GM19239 (cell line): ENCODE measurements around the gene CCT2.
"Not testable (repeated sequence)": the region's sequence is repeated elsewhere in the genome, so short reads cannot be mapped to it uniquely, and the experiment has no call there.

Source experiments
- DNase-seq: peaks from one replicate; pipeline ENCODE4 v3.0.0; 2011; ENCODE audit warnings: low spot score; ENCODE audit not compliant: insufficient read length
- FAIRE-seq: peaks from 2 replicates; lab custom pipeline; 2011; peaks lifted over from hg19 to GRCh38; lab: Jason Lieb, UNC

CCT2 gene

DNA sequence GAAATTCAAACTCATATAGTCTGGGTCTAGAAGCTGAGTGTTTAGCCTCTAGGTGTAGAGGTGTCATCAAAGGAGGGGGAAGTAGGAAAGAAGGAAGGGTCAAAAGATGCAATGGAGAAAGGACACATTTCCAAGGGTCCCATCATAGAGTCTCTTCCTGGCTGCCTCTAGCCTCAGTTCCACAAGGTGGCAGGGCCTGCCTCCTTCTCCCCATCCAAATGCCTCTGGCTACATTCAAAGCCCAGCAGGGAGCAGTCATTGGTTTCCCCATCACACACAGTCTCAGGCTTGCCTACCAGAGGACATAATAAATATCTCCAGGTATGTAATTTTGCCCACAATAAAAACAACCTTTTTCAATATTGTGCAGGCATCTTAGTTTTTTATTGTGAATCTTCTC lies 2.1 kb upstream of the CCT2 start:
- DNase-seq (no peak), FAIRE-seq (no peak)

DNA sequence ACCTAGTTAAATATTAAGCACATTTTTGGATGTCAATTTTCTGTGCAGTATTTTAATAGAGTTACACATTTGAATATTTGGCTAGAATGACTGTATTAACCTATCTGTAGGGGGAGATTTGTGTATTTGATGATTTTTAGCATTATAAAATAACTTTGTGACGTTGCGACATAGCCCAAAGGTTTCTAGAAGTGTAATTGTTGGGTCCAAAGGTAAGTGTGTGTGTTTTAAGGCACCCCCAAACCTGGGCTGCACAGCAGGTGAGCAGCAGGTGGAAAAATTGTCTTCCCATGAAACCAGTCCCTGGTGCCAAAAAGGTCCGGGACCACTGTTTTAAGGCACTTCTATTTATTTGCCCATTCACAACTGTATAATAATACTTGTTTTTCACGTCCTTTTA lies 3.3 kb downstream of the CCT2 start:
- DNase-seq (no peak), FAIRE-seq (no peak)

DNA sequence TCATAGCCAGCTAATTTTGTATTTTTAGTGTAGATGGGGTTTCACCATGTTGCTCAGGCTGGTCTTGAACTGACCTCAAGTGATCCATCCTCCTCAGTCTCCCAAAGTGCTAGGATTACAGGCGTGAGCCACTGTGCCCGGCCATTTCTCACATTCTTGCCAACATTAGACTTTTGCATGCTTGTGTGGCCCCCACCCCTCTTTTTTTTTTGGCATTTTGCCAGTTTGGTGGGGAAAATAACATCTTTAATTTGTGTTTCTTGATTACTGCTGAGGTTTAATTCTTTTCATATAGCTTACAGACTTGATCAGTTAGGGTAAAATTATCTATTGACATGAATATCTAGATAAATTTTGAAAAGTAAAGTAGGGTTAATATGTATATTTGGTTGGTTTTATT lies 3.8 kb downstream of the CCT2 start:
- FAIRE-seq: no peak
- no peak for DNase-seq

DNA sequence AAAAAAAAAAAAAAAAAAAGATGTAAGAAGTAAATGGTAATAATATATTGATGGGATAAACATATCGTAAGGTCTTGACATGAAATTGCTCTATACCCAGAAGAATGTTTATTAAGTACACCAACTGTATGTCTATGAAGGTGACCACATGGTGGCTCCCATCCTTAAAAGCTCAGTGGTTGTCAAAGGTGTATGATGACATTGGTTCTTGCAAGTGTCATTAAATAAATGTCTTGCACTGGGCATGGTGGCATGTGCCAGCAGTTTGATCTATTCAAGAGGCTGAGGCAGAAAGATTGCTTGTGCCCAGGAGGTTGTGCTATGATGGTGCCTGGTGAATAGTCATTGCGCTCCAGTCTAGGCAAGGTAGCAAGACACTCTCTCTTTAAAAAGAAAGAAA lies 10.4 kb downstream of the CCT2 start:
- DNase-seq (no peak), FAIRE-seq (no peak)

DNA sequence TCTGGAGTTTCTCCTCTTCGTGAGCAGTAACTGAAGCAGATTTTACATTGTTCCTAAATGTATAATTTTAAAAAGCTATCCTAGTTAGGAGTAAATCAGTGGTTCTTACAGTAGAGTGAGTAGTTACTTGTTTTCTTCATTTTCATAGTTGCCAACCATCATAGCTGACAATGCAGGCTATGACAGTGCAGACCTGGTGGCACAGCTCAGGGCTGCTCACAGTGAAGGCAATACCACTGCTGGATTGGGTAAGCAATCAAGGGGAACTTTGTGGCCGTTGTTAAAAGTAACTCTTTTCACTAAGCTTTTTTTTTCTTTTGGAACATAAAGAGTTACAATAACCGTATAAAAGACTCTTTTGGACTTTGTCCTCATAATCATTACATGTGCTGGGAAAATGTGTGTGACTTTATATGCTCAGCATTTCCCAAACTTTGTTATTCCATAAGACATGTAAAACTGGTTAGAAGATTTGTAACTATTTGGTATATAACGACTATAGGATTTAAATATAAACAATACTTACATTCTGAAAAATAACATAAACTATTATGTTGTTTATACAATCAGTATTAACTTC lies 13.0 kb downstream of the CCT2 start:
- DNase-seq (no peak), FAIRE-seq (no peak)

DNA sequence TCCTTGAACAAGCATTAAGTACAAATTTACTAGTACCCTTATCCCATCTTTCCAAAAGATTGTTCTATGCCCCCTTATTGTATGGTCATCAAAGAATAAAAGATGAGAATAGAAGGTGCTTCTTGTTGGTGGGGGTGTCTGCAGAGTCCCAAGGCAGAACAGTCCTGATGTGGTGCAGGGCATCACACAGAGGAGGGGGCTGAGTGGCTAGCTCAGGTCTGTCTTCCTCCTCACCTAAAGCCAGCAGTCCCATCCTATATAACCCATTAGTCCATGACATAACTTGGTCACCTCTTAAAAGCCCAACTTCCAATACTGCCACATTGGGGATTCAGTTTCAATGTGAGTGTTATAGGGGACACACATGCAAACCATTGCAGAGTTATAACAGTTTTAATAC lies 15.5 kb downstream of the CCT2 start:
- FAIRE-seq (no peak), DNase-seq (no peak)

DNA sequence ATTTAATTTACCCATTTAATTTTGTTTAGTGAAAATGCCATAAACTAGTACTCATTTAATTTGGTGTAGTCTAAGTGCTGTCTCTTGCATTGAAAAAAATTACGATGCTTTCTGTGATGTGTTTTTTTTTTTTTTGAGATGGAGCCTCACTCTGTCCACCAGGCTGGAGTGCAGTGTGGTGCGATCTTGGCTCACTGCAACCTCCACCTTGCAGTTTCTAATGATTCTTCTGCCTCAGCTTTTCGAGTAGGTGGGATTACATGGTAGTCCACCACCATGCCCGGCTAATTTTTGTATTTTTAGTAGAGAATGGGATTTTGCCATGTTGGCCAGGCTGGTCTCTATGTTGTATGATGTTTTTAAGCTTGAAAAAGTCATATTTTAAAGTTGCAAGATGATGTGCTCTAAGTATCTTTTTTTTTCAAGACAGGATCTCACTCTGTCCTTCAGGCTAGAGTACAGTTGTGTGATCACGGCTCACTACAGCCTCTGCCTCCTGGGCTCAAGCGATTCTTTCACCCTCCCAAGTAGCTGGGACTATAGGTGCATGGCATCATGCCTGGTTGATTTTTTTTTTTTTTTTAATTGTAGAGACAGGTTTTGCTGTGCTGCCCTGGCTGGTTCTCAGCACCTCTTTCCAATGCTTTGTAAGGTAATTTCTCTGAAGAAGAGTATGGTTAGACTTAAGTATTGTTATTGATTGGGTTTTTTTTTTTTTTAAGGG lies 16.9 kb downstream of the CCT2 start:
- no peak for FAIRE-seq
- DNase-seq: no peak

DNA sequence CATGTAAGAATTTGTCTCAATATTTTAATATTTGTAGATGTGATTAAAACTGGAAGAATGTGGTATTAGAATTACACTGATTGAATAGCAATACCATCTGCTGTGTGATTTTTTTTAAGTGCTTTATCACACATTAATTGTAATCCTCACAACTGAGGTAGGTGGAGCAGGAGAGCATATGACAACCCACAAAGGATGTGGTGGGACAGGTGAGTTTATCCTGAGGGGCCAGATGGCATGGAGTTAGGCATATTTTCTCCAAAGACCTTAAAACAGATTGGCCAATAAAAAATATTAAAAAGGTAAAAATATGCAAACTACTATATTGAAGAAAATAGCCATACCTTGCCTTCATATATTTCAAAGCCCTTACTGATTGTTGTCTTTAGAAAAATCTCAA lies 17.7 kb downstream of the CCT2 start:
- DNase-seq (no peak), FAIRE-seq (no peak)

DNA sequence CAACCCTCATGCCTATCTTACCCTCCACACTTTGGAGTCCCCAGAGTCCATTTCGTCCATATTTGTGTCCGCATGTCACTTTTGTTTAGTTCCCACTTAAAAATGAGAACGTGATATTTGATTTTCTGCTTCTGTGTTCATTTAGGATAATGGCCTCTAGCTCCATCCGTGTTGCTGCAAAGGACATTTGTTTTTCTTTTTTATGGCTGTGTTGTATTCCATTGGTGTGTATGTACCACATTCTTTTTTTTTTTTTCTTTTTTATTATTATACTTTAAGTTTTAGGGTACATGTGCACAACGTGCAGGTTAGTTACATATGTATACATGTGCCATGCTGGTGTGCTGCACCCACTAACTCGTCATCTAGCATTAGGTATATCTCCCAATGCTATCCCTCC lies 18.3 kb downstream of the CCT2 start:
- DNase-seq, FAIRE-seq: not testable (repeated sequence)

DNA sequence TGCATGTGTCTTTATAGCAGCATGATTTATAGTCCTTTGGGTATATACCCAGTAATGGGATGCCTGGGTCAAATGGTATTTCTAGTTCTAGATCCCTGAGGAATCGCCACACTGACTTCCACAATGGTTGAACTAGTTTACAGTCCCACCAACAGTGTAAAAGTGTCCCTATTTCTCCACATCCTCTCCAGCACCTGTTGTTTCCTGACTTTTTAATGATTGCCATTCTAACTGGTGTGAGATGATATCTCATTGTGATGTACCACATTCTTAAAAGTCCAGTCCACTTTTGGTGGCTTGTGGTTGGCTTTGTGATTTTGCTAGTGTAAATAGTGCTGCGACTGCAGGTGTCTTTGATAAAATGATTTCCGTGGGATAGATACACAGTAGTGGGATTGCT lies 19.0 kb downstream of the CCT2 start:
- FAIRE-seq, DNase-seq: not testable (repeated sequence)

DNA sequence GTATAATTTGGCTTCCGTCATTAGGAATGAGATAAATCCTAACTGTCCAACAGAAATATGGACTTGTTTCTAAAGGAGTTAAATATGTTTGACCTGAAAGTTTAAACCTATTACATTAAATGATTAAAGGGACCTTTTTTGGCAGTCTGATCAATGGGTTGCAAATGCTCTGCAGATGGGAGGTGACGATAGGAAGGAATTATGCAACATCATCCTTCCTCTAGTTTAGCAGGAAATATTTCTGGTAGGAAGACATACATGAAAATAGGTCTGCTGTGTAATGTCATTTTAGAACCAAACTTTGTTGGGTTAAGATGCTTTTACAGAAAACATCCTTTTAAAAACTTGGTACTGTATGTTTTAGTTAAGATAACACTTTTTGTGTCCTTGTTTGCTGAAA lies 22.9 kb downstream of the CCT2 start:
- DNase-seq: no peak
- FAIRE-seq: no peak

DNA sequence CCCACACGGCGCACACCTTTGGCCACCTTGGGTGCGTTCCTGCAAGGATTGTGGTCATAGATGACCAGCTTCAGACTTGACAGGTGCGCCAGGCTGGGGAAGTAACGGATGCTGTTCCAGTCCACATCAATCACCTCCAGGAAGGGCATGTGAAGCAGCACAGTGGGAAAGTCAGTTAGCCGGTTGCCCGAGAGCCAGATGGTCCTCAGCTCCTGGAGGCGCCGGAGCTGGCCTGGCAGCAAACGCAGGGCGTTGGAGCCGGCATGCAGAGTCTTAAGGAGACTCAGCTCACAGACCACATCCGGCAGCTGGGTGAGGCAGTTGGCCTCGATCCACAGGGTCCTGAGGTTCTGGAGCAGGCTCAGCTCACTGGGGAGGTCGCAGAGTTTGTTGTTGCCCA lies 24.9 kb downstream of the CCT2 start:
- FAIRE-seq: no peak

DNA sequence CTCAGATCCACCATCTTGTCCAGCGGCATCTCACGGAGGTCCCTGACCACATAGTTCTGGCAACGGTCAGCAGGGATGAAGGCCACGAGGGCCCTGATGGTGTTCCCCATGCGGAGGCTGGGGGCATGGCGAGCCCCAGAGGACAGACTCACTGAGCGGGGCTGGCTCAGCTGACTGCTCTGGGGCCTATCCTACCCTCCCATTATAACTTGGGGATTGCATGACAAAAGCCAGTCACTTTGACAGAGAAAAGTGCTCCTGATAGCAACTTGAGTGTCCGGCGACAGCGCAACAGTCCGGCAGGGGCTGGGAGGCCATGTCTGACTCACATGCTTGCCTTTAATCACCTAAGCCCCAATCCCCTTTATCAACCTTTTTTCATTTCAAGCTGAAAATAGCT lies 25.5 kb downstream of the CCT2 start, which contains the start of gene LRRC10:
Gene LRRC10 (minus strand): TSS at position 179 of the 400 bp plus-strand sequence. CDS start 69 bp downstream, at position 110.
- FAIRE-seq: no peak
- DNase-seq: no peak

More for the DNA sequence above, 24.9 kb downstream of the CCT2 start:
- DNase-seq: no peak

DNA sequence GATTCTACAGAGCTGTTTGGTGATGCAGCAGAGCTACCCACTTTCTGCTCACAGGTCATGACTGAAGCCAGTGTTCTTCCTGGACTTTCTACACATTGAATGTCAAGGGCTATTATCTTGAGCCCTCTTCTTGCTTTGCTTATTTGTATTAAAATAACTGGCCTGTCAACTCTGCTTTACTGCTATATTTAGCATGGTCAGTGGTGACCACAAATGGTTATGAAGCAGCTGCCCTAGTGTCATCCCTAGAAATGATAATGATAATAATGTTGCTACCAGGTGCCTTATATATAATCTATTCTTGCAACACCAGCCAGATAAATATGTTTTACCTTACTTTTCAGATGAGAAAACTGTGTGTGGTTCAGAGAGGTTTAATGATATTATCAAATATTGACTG lies 28.1 kb downstream of the CCT2 start:
- DNase-seq (no peak), FAIRE-seq (no peak)

DNA sequence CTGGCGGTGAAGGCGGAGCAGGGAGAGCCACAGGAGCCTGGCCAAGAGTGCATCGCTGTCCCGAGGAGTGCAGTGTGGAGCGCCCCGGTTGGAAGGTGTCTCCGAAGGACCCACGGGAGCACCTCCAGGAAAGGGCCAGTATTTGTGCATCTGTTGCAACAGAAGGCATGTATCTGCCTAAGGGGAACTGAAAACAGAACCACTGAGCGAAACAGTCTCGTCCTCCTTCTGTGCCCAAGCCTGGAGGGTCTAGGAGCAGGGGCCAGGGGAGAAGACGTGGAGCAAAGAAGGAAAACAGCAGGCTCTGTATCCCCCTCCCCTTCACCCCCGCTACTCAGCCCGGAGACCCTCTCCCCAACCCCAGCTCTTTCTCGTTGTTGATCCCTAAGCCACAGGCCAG lies 30.8 kb downstream of the CCT2 start:
- DNase-seq: no peak
- FAIRE-seq: no peak

DNA sequence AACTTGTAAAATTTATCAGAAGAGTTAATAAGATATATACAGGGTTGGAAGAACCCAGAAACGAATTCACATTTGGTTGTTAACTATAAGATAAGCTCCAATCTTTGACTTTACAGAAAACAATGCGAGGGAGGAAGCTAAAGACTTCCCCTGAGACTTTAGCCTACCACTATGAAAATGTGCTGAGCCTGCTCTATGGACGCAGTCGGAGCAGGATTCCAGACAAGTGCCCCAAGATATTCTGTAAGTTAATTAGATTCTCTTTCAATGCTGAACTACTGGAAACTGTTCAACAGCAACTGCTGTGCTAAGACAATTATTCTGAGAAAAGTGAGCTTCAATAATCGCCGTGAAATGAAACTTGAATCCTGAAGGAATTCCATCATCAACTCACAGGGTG lies 33.8 kb downstream of the CCT2 start:
- FAIRE-seq: no peak
- DNase-seq: no peak

DNA sequence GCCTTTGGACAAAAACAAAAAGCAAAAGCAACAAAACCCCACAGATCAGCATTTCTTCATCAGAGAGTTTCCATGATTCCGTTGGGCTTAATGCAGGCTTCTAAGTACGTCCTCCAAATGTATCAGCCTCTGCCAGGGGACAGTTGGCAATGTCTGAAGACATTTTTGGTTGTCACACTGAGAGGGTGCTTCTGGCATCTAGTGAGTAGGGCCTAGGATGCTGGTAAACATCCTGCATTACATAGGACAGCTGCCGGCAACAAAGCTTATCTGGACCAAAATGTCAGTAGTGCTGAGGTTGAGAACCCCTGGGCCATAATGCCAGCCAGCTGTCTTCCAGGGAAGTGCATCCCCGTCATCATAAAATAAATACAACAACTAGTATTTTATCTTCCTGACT lies 34.8 kb downstream of the CCT2 start:
- FAIRE-seq: no peak
- DNase-seq: no peak

DNA sequence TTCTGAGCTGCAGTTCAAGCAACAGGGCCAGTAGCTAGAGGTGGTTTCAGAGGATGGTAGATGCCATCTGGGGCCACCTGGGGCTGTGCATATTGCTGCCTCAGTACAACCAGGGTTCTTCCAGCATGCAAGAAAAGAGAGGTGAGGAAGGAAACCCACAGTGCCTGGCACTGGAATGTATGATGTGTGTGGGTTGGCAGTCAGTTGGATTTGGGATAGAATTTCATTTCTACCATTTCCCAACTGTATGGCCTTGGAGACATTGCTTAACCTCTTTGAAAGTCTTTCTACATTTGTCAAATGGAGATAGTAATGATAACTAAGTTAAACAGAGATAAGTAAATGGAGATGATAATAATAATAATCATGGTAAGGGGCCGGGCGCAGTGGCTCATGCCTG lies 35.7 kb downstream of the CCT2 start:
- FAIRE-seq (no peak), DNase-seq (no peak)

DNA sequence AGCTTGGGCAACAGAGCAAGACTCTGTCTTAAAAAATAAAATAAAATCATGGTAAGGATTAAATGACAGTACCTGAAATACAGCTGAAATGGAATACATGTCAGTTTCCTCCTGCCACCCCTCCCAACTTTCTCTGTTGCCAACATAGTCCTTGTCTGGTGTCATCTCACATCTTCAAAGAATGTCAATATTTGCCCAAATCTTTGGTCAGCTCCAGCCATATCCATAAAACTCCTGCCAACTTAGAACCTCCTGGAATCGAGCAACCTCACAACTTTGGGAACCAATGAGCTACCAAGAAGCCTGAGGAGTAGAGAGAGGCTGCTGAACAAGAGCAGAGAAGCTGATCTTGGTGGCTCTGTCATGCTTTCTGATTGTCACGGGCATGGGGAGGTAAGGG lies 36.3 kb downstream of the CCT2 start:
- FAIRE-seq (no peak), DNase-seq (no peak)

DNA sequence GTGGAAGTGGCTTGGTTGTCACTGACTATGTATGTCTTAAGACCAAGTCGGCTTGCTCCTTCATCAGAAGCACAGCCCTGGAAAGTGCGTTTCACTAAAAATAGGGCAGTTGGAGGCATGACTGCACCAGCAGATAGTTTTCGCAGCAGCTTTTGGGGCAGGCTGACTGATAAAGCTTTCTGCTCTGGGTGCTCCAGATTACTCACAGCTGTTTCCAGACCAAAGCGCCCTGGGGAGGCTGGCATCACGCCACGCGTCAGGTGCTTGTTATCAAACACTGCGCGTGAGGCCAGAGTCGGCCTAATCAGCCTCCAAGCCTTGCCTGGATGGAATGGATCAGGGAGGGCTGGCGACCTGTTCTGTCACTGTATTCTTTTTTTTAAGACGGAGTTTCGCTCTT lies 38.7 kb downstream of the CCT2 start:
- no peak for FAIRE-seq
- DNase-seq: no peak

DNA sequence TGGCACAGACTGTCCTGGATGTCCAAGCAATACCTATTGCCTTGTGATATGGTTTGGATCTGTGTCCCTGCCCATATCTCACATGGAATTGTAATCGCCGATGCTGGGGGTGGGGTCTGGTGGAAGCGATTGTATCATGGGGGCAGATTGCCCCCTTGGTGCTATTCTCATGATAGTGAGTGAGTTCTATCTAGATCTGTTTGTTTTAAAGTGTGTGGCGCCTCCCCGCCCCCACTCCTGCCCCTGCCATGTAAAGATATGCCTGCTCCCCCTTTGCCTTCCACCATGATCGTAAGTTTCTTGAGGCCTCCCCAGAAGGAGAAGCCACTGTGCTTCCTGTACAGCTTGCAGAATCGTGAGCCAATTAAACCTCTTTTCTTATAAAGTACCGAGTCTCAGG lies 42.2 kb downstream of the CCT2 start:
- no peak for DNase-seq
- FAIRE-seq: no peak

DNA sequence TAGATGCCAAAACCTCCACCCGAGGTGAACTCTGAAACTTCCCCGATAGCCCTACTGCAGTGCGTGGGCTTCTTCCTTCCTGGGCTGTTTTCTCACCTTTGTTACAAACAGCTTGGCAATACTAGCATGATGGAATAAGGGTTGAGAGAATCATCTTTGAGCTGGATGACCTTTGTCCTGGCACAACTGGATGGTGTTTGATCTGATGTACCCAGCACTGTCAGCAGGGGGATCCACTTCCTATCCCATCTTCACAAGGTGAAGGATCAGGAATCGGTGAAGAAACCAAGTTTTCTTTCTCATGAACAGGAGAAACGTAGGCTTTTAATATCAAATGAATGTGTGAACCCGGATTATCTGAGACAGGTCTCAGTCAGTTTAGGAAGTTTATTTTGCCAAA lies 44.9 kb downstream of the CCT2 start:
- no peak for DNase-seq
- FAIRE-seq: no peak
